B cell (primary cell): ENCODE data around the gene TMEM44.

Source experiments
- CTCF ChIP-seq: fragments of 200-600 bp; IDR thresholded peaks from one replicate; pipeline ENCODE4 v1.8.0; 2022; ENCODE audit warnings: antibody characterized with exemption, mild to moderate bottlenecking
- EZH2 ChIP-seq: IDR thresholded peaks from 2 replicates; pipeline ENCODE4 v1.6.1; 2012; ENCODE audit warnings: borderline replicate concordance, low read depth, mild to moderate bottlenecking, moderate library complexity, low read length; ENCODE audit not compliant: insufficient read depth, poor library complexity, severe bottlenecking

DNA sequence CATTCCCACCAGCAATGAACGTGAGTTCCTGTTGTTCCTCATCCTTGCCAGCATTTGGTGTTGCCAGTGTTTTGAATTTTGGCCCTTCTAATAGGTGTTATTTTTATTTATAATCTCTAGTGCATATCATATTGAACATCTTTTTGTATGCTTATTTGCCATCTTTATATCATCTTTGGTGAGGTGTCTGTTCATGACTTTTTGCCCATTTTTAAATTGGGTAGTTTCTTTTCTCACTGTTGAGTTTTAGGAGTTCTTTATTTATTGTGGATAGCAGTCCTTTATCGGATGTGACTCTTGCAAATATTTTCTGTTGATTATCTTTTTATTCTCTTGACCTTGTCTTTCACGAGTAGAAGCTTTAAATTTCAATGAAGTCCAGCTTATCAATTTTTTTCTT lies 86.2 kb downstream of the TMEM44 start:
- TF ChIP-seq CTCF (no peak), EZH2 (no peak)
